A172 (cell line): ENCODE measurements around the gene PEMT. TPM values are rescaled to one million over a fixed set of nuclear protein-coding genes. Genes with fewer than 3 reads are reported as not detected.

Experiments
- DNase-seq: peaks from one replicate; pipeline ENCODE4 v3.0.0-alpha.2; 2015; ENCODE audit warnings: low spot score
- total RNA-seq: library from RNA; depleted of rRNA; stranded (reverse); fragments of >200 nt; shearing (Covaris generic); gene quantifications from 2 replicates; pipeline ENCODE4 v1.2.3, GENCODE V29; 2014

The PEMT gene
- total RNA-seq, 1 experiment from 2014 or later, result 44.0 TPM

DNA sequence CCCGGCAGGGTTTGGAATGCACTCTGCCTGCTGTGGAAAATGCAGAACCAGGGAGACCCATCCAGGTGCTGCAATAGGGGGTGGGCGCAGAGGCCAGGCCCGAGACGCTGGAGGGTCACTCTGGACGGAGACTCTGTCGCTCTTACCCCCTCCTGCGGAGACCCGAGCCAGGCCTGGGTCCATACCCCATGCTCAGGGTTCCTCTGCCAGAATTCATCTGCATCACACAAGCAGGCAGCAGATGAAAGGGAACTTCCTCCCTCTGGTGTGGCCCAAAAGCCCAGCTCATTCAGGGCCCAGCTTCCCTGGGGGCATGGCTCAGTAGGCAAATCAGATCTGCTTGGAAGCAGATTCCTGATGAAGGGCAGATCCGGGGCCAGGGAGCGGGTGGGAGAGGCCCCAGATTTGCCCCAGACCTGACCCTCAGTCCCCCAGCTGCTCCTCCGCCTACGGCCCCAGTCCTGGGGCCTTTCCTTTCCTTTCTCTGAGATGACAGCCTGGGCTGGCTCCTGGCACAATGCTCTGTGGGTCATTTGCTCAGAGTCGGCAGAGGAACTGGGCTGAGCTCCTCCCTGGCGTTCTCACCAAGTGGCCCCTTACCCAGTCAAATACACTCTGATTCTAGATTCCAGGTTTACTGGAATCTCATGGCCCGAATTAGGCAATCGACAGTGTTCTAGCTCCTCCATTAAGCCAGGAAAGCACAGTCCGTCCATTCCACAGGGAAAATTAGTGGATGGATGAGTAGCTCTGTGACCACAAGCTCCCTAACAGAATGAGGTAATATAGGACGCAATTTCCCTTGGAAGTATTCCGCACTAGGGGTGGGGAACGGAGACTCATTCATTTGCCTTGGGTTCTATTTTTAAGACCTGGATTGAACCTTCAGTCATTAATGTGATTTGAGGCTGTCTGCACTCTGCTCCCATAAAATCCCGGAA lies 76.2 kb downstream of the PEMT start:
- no peak for DNase-seq

- no peak for DNase-seq
Observed at GRCh38 chr17:17514361-17514992, 77.0 kb downstream of the PEMT start.

DNA sequence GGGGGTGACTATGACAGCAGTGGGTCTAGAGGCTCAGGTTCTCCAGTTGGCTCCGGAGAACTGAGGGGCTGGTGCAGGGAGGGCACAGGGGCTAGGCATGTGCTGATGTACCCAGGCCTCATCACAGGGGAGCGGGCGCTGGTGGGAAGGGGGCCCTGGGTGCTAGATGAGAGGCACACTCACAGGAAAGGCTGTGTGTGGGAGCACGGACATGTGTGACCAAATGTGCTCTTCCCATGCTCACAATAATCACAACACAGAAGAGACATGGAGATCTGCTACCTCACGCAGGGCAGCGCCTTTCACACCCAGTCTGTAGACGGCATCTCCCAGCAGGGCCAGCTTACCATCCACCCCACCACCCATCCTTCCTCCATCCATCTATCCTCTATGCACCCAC lies 77.9 kb downstream of the PEMT start:
- no peak for DNase-seq

GRCh38 chr17:17512866-17513265 lies 78.6 kb downstream of the PEMT start:
- no peak for DNase-seq

DNA sequence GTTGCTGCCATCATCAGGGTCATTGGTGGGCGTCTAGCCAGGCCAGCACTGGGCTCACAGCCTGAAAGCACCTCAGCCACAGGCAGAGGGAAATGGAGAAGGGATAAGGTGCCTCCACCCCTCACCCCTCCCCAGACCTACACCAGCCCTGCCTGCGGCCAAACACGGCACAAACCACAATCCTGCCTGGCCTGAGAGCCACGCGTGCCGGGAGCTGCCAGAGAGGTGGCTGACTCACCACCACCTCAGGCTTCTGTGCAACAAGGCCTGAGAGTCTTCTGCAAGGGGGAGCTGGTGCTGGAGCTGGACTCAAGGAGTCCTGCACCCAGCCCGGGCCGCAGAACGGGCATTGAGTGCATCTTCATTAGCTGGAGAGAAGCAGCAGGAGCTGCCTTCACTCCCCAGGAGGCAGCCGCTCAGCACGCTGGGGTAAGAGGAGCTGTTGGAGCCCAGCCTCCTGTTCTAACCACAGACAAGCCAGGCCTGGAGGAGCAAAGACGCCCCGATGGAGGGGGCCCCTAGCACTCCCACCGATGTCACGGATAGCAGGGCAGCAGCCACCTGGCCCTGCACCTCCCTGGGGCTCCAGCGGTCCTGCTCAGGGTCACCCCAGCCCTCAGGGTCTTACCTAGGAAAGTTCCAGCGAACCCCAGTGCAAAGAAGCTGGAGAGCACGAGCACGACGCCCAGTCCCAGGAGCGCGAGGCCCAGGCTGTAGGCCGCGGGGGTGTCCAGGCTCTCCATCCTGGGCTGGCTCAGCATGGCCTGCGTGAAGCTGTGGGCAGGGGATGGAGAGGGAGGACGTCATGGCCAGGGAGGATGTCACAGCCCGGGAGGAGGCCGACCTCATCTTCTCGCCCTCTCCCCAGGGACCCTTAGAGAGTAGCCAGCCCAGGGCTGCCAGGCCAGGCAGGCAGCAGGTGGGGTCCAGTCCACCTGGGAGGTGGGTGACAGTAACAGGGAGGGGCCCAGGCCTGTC lies 79.3 kb downstream of the PEMT start:
- peak; percentile 91 for DNase-seq

DNA sequence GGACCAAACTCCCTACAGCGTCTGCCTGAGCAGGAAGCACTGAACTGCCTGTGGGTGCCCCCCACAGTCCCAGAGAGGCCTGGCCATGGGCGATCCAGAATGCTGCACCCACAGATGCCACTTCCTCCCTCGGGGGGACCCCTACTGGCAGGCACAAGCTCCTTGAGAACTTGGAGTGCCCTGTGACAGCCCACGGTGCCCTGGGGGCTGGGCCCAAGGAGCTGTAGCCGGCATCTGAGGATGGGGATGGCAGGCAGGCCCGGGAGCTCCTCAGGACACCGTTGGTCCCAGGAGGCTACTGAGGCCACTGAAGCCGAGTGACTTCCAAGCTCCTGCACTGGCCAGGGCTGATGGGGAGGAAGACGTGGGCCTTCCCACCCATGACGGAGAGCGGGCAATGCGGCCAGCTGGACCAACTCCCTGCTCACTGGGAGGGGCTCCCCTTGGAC lies 80.2 kb downstream of the PEMT start:
- no peak for DNase-seq

GRCh38 chr17:17510456-17511292 lies 80.8 kb downstream of the PEMT start:
- DNase-seq, result peak; percentile 27

- DNase-seq, result no peak
Observed at GRCh38 chr17:17509601-17510425, 81.7 kb downstream of the PEMT start.

DNA sequence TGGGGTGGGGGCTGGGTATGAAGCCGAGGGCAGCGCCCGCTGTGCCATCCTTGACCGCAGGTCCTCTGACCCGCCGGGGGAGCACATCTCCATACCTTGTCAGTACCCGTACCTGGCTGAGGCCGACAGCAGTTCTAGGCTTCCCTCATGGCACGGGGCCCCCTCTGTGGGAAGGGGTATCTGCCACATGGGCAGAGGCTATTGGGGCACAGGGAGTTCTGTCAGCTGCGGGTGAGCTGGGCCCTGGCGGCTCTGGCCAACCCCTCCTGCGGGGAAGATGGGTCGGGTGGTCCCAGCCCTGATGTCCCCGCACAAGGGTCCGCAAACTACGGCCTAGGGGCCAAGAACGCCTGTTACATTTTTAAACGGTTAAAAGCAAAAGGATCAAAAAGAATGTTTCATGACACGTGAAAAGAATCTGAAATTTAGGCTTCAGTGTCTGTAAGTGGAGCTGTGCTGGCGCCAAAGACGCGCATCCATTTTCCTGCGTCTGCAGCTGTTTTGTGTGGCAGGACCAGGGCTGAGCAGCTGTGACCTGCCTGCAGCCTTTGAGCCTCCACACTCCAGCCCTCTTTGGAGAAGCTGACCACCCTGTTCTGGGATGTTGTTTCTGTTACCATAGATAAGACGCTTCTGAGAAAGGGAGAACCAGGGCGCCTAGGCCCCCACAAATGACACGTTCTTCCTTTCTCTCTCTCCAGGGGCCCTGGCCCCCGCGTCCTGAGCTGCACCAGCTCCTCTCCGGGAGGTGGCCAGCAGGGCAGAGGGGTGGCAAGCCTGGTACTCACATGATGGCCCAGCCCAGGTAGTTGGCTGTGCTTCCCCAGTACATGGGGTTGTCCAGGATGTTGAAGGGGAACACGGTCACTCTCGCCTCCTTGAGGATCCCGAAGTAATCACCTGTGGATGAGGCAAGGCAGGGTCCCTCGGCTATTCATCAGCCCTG lies 82.6 kb downstream of the PEMT start:
- DNase-seq, result no peak

DNA sequence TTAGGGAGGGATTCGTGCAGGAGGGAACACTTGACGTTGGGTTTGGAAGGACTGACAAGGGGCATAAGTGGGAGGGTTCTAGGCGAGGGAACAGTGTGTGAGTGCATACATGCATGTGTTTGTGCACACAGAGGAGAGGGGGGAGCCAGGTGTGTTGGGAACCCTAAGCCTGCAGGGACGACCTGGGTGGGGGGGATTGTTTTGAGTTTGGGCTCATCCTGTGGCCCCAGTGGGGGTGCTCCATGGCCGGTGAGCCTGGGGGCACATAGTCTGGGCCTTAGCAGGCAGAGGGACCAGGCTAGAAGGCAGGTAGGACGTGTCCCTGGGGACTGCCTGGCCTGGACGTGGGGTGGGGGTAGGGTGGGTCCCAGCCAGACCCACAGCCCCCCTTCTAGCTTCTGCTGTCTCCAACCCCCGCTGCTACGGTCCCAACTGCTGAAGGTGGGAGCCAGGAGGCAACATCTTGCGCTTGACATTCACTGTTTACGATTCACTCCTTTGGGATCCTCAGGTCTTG lies 83.4 kb downstream of the PEMT start:
- DNase-seq, result no peak

GRCh38 chr17:17507465-17508011 lies 84.0 kb downstream of the PEMT start:
- no peak for DNase-seq

GRCh38 chr17:17506893-17507464 lies 84.5 kb downstream of the PEMT start:
- peak; percentile 62 for DNase-seq

DNA sequence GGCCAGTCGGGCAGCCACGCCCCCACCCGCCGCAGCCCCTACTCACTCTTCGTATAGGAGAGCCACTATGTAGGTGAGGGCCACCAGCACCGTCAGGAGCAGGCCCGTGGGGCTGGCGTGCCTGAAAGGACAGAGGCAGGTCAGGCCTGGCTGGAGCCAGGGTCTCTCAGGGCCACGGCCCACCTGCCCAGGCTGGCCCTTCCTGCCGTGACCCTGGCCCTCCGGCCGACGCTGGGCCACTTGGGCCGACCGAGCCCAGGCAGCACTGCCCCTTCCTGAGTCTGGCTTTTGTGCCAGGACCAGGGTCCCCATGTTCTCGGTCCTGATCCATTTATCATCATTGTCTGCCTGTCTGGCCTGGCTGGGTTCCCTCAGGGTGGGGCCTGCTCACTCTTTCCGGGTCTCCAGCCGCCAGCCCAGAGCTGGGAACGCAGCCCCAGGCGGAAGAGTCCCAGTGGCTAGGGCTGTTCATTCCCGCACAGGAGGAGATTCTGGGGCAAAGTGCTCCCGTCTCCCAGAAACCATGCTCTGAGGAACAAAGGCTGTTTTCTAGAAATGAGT lies 85.2 kb downstream of the PEMT start:
- no peak for DNase-seq

- DNase-seq, result no peak
Observed at GRCh38 chr17:17505610-17506171, 85.8 kb downstream of the PEMT start.

GRCh38 chr17:17505151-17505550 lies 86.4 kb downstream of the PEMT start:
- no peak for DNase-seq

GRCh38 chr17:17504341-17505140 lies 87.0 kb downstream of the PEMT start:
- DNase-seq, result no peak
